ENCODE results near the gene KRT36.

KRT36 gene

DNA sequence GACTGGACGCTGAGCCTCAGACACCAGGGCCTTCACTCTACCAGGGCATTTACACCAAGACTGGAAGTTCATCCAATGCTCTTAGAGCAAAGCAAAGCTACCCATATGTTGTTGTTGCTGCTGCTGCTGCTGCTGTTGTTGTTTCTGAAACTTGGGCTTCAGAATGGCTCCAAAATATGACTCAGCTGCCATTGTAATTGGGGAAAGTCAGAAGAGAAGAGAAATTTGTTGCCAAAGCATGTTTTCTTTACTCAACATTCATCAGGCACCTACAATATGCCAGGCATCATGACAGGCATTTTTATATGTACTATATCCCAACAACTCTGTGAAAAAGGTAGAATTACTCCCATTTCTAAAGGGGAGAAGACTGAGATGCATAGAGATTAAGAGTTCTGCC, 34.5 kb downstream of the KRT36 start:
- no peak for DNase-seq
- in situ Hi-C loops (cut with MboI; ENCODE audit: low pct_unique_long_range_greater_than_20kb, low sequenced_read_pairs): no loop called here

DNA sequence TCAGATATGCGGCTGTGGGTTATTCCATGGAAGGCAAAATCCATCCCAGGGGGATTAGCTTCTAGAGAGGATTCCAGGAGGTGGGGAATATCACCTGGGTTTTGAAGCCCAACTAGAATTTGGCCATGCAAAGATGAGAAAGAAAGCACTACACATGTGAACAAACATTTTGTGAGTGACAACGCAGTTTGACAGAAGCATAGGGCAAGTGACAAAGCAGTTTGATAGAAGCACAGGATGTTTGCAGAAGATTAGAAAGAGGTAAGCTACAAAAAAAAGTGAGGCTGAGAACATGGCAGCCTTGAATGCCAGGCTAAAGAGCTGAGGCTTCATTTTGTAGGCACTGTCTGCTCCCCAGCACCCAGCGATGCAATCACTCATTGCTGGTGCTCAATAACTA, 36.6 kb downstream of the KRT36 start:
- no peak for DNase-seq
- in situ Hi-C loops (cut with MboI; ENCODE audit: low pct_unique_long_range_greater_than_20kb, low sequenced_read_pairs): no loop called here

DNA sequence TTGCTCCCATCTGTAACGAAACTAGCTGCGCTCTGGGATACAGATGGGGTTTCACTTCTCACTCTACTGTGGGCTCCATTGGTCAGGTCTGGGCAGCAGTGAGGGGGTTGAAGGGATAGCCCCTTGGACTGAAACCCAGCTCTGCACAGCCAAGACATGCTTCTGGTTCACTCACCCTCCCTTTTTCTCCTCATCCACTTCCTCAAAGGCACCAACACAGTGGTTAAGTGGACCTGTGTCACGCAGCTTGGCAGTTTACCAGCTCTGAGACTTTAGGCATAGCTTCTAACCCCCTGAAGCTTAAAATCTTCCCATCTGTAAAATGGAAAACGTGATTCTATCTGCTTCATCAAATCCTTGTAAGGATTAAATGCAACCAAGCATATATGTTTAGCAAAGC, 37.4 kb downstream of the KRT36 start:
- DNase-seq: no peak
- in situ Hi-C loops (cut with MboI; ENCODE audit: low pct_unique_long_range_greater_than_20kb, low sequenced_read_pairs): no loop called here

DNA sequence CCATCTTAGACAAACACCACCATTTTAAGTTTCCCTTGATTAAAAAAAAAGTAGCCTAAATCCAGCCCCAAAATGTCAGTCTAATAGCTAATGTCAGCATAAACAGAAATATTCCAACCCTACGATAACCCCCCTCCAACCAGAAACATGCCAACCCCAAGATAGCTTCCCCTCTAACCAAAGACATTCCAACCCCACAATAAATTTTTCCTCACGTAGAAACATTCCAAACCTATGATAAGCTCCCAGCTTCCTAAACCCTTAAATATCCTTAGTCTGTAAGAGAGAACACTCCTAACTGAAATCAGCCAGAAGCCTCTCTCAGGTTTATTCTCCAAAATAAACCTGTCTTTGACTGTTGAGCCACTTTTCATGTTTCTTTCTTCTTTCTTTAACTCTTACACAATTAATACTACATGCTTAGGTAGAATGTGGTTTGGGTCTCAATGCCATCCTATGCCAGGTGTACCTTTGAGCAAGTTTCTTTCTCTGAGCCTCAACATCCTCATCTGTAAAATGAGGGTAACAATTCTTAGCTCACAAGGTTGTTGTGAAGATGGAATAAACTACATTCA, 38.5 kb downstream of the KRT36 start:
- in situ Hi-C loops (cut with MboI; ENCODE audit: low pct_unique_long_range_greater_than_20kb, low sequenced_read_pairs): no loop called here

DNA sequence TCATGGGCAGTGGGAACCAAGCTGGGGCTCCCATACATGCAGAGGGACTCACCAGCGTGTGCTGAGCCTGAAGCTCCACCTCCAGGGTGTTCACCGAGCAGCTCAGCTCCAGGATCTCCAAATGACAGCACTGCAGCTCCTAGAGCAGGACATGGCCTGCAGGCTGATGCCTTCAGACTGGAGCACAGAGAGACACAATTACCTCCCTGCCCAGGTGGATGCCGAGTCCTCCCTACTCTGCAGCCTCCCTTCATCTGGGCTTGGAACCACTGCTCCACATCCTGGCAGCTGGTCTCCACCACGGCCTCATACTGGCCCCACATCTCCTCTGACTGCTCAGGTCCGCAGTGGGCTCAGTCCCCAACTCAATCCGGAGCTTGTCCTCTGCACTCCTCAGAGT, 40.7 kb downstream of the KRT36 start:
- no peak for DNase-seq
- in situ Hi-C loops (cut with MboI; ENCODE audit: low pct_unique_long_range_greater_than_20kb, low sequenced_read_pairs): no loop called here

More for the DNA sequence above, 38.5 kb downstream of the KRT36 start:
- DNase-seq: no peak

DNA sequence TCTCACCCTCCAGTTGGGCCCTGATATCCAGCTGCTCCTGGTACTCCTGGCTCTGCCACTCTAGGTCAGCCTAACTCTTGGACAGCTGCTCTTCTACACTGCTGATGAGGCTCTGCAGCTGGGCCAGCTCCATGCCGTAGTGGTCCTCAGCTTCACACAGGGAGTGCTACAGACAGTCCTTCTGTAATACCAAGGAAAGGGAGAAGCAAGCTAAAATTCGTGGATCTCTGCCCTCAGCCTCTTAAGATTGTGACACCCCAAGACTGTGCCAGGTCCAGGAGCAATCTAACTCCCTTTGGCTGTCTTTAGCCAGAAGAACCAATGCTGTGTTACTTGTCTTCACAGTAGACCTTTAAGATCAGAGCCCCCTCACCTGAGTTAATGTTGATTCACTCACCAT, 41.2 kb downstream of the KRT36 start:
- in situ Hi-C loops (cut with MboI; ENCODE audit: low pct_unique_long_range_greater_than_20kb, low sequenced_read_pairs): no loop called here
- DNase-seq: no peak

DNA sequence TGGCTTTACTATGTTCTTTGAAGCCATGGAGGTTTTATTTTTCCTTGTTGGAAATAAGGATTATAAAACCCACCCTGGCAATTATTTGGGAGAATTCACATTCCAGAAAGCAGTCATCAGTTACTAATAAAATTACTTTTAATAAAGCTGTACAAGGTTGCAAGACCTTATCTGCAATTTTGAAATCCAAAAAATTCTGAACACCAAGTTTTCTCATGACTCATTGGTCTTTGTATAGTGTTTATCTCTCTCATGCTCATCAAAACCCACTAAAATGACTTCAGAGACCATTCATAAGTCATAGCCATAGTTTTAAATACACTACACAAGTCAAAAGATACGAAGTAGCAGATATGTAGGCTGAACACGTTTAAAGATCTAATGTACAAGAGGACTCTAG, 42.9 kb downstream of the KRT36 start:
- no peak for DNase-seq
- in situ Hi-C loops (cut with MboI; ENCODE audit: low pct_unique_long_range_greater_than_20kb, low sequenced_read_pairs): no loop called here

DNA sequence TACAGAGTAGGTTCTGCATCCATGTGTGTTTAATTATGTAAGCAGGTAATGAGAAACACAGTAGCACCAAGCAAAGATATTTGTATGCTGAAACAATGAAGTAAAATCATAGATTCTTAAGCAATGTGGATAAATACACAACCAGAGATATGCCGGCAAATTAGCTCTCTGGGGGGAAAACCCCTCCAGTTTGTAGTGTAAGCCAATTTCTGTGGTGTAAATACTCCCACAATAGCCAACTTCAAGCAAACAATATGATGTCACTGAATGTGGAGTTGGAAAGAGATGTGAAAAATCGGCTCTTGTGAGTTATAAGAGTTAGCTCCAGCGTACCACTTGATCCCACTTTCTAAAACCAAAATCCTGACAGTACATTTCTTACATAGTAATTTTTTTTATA, 45.1 kb downstream of the KRT36 start:
- in situ Hi-C loops (cut with MboI; ENCODE audit: low pct_unique_long_range_greater_than_20kb, low sequenced_read_pairs): no loop called here
- DNase-seq: no peak

DNA sequence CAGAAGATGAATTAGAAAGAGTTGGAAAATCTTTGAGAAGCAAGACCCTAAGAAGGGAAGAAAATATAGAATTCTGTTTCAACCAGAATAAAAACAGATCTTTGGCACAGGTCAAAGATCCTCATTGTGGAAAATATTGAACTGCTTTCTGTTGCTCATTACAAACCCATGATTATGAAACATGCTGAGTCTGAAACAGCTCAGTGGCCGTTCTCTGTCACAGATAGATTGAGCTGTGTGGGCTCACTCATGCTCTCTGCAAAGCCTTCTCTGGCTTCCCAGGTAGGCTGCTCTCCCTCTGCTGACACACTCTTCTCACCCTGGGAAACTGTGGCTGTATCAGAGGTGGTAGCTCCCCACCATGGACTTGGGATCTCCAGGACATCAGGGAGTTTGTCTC, 45.5 kb downstream of the KRT36 start:
- in situ Hi-C loops (cut with MboI; ENCODE audit: low pct_unique_long_range_greater_than_20kb, low sequenced_read_pairs): no loop called here
- no peak for DNase-seq

DNA sequence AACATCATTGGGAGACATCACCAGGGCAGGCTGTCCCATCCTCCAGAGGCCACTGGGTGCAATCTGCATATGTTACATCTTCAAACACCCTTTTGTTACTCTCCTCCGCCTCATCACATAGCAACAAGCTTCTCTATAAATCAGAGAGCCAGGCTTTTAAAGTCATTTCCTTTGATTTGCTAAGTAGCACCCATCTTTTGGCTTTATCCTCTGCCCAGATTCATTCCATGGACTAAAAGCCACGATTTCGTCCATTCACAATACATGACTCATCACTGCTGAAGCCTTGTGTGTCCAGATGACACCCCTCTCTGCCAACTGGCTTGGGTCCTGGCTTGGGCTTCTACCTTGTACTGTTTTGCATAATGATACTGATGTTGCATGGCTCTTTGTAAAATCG, 47.0 kb downstream of the KRT36 start:
- DNase-seq: no peak
- in situ Hi-C loops (cut with MboI; ENCODE audit: low pct_unique_long_range_greater_than_20kb, low sequenced_read_pairs): no loop called here

DNA sequence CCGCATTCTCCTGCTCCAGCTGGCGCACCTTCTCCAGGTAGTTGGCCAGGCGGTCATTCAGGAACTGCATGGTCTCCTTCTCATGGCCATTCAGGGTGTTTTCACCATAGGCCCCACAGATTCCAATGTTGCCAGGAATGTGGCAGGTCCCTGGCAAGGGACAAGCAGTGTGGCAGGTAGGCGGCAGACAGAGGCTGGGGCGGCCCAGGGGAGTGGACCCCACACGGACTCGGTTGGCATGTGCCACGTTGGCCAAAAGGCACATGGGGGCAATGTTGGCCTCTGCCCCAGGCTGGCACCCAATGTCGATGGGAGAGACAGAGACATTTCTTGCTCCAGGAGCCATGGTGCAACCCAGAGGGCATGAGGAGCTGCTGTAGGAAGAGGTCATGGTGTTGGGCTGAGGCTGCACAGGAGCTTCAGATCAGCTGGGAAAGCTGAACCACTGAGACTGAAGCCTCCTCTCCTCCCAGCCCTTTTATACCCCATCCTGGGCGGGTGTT, 49.1 kb downstream of the KRT36 start, which contains the start of gene KRT38:
Gene KRT38, minus strand, starts transcription at position 453 of the 503 bp plus-strand sequence. Its CDS starts 62 bp downstream, at position 391.
- no peak for DNase-seq
- in situ Hi-C loops (cut with MboI; ENCODE audit: low pct_unique_long_range_greater_than_20kb, low sequenced_read_pairs): no loop called here

DNA sequence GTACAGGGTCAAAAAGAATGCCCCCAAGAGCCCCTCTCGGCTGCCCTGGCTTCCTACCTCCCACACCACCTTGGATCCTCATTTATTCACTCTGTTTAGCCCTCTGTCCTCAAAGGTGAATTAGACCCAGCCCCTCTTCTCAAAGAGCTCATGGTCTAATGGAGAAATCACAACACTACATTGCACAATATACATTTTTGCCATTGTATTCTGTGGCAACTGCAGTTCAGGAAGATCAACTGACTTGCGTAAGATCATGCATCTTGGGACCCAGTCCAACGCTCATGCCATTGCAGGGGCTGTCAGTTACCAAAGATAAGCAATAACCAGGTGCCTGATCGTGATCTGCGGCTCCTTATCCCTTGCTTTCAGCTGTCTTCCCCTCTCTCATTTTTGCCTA, 50.3 kb downstream of the KRT36 start:
- no peak for DNase-seq
- in situ Hi-C loops (cut with MboI; ENCODE audit: low pct_unique_long_range_greater_than_20kb, low sequenced_read_pairs): no loop called here

DNA sequence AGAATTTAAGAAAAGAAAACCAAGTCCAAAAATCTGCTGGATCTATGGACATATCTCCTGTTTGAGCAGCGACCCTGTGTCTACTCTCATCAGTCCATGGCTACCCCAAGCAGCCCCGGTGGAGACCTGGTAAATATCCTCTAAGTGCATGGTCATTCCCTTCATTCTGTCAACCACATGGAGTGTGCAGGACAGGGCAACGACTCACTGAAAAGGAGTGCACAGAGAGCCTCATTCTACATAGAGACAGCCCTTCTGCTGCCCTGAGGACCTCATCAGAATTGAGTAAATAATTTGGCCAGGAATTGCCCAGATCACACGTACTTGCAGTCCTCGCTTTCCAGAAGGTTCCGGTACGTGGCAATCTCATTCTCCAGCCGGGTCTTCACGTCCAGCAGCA, 51.9 kb downstream of the KRT36 start:
- no peak for DNase-seq
- in situ Hi-C loops (cut with MboI; ENCODE audit: low pct_unique_long_range_greater_than_20kb, low sequenced_read_pairs): no loop called here

DNA sequence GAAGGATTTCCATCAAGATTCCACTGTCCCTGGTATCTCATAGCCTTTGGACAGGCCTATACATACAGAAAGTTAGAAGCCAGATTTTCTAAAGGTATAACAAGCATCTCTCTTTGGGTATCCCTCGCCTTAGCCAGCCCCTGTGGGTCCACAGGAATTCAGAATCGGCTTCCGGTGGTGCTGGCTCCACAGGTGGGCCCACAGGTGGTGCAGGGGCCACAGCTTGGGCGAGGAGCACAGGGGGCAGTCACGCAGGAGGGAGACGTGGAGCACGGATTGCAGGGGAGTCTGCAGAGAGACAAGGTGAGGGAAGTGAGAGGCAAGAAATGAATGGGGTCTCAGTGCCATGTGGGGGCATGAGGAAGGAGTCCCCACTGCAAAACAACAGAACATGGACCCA, 52.5 kb downstream of the KRT36 start:
- no peak for DNase-seq
- in situ Hi-C loops (cut with MboI; ENCODE audit: low pct_unique_long_range_greater_than_20kb, low sequenced_read_pairs): no loop called here
